Measurements from ENCODE around the gene RGS17.

RGS17 gene, protein sequence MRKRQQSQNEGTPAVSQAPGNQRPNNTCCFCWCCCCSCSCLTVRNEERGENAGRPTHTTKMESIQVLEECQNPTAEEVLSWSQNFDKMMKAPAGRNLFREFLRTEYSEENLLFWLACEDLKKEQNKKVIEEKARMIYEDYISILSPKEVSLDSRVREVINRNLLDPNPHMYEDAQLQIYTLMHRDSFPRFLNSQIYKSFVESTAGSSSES

DNA sequence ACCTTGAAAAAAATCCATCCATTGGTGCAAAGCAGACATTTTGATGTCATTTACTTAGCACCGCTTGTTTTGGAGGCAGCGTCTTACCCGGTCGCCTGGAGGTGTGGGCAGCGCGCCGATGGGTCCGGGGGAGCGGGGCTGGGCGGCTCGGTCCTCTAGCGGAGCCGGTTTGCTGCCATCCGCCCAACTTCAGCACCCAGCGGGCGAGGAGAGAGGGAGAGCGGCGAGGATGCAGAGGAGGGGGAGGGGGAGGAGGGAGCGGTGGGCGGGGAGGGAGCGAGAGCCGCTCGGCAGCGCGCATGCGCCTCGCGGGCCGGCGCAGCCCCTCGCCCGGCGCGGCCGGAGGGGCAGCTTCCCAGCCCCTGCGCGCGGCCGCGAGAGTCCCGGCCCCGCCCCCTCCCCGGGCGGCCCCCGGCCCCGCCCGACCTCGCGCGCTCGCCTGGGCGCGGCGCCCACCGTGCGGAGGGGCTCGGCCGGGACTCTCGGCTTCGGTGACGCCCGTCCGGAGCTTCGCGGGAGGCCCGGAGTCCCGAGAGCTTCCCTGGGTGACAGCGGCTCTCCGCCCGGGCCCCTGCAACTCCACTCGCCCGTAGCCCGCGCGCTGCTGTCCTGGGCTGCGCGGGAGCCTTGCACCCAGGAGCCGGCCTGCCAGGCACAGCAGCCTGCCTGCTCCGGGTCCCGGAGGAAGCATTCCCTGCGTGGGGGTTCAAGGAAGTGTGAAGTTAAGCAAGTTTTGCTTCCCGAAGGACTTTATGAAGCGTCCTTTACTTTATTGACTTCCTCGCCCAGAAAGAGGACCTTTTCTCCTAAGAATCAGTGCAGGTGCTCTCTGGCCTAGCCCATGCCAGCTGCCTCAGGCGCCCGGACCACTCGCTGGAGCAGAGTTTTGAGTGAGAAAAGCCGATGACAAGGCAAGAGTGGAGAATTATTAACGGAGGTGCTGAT is at the start of gene RGS17:
RGS17 (minus strand) TSS at position 246 of the 945 bp plus-strand sequence. CDS start 87,264 bp downstream, outside the sequence.
- H3K27me3 ChIP-seq (ENCODE audit: control insufficient read depth, insufficient read depth, low read length) = peaks cover 46% of the 10 kb centered on the region
- H3K36me3 ChIP-seq (ENCODE audit: control insufficient read depth, insufficient read depth, low read length) = no peaks in the 10 kb centered on the region
- H3K4me3 ChIP-seq (ENCODE audit: low read length) = peak within 1 kb of the TSS; percentile 8
- H3K4me1 ChIP-seq (ENCODE audit: control insufficient read depth, insufficient read depth, low read length) = no peaks in the 10 kb centered on the region
- no peaks in the 10 kb centered on the region for H3K9me3 ChIP-seq (ENCODE audit: control insufficient read depth, low read length)
- H3K9ac ChIP-seq (ENCODE audit: low read length) = peak within 1 kb of the TSS; percentile 43

DNA sequence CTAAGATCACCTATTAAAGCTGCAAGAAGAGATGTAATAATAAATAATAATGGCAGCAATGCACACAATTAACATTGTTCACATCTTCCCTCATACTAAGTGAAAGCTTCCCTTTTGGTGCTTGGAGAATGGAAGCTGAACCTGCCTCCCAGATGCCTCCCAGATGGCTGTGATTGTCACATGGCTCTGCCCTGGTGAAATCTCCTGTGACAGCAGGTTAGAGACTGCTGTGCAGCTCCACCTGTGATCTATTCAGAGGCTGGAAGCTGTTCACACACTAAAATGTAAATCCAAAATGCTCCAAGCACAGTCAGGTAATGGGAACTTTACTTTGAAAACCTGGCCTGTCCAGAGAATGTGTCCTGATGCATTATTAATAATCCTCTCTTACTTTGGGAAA is 41.7 kb upstream of the RGS17 start:
- H3K4me1 ChIP-seq (ENCODE audit: control insufficient read depth, insufficient read depth, low read length) = no peaks in the 10 kb centered on the region
- no peaks in the 10 kb centered on the region for H3K27me3 ChIP-seq (ENCODE audit: control insufficient read depth, insufficient read depth, low read length)
- H3K4me3 ChIP-seq (ENCODE audit: low read length) = no peak overlapping the region
- H3K9me3 ChIP-seq (ENCODE audit: control insufficient read depth, low read length) = no peaks in the 10 kb centered on the region
- H3K36me3 ChIP-seq (ENCODE audit: control insufficient read depth, insufficient read depth, low read length) = no peaks in the 10 kb centered on the region
- no peak overlapping the region for H3K9ac ChIP-seq (ENCODE audit: low read length)

DNA sequence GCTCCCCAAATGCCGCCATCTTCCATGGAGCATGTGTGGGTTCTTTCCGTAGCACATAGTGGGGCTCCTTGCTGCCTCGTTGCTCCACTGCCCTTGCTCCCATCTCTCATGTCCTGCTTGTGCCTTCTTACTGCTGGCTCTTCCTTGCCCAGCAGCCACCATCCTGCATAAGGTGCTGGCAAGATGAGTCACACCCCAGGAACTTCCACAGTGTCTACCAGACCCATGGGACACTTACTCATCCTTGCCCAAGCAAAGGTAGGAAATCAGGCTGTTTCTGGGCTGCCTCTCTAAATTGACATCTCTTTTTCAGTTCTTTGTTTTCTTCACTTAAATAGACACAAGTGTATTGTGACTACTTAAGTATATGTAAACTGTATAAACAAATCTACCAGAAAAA is 39.4 kb upstream of the RGS17 start:
- no peaks in the 10 kb centered on the region for H3K4me1 ChIP-seq (ENCODE audit: control insufficient read depth, insufficient read depth, low read length)
- H3K9ac ChIP-seq (ENCODE audit: low read length) = no peak overlapping the region

DNA sequence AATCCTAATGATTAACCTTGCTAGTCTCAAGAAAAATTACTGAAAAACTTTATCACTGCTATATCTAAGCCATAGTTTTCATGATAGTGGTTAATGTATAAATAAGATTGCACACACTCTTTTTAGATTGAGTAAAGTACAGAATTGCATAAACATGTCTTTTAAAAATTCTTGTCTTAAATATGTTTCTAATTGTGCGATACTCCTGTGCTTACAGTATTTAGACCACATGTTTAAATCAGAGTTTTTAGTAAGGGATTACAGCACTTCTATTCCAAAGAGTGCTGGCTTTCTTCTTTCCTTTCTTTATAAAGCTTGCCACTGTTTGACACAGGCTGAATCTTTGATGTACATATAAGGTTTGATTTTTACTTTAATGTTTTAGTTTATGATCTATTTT is 36.8 kb upstream of the RGS17 start:
- Histone ChIP-seq H3K9ac (ENCODE audit: low read length) (no peak overlapping the region), H3K4me1 (ENCODE audit: control insufficient read depth, insufficient read depth, low read length) (no peaks in the 10 kb centered on the region), H3K27me3 (ENCODE audit: control insufficient read depth, insufficient read depth, low read length) (no peaks in the 10 kb centered on the region), H3K9me3 (ENCODE audit: control insufficient read depth, low read length) (no peaks in the 10 kb centered on the region), H3K36me3 (ENCODE audit: control insufficient read depth, insufficient read depth, low read length) (no peaks in the 10 kb centered on the region), H3K4me3 (ENCODE audit: low read length) (no peak overlapping the region)

More for the DNA sequence above, 39.4 kb upstream of the RGS17 start:
- Histone ChIP-seq H3K4me3 (ENCODE audit: low read length) (no peak overlapping the region), H3K36me3 (ENCODE audit: control insufficient read depth, insufficient read depth, low read length) (no peaks in the 10 kb centered on the region), H3K27me3 (ENCODE audit: control insufficient read depth, insufficient read depth, low read length) (no peaks in the 10 kb centered on the region), H3K9me3 (ENCODE audit: control insufficient read depth, low read length) (no peaks in the 10 kb centered on the region)

DNA sequence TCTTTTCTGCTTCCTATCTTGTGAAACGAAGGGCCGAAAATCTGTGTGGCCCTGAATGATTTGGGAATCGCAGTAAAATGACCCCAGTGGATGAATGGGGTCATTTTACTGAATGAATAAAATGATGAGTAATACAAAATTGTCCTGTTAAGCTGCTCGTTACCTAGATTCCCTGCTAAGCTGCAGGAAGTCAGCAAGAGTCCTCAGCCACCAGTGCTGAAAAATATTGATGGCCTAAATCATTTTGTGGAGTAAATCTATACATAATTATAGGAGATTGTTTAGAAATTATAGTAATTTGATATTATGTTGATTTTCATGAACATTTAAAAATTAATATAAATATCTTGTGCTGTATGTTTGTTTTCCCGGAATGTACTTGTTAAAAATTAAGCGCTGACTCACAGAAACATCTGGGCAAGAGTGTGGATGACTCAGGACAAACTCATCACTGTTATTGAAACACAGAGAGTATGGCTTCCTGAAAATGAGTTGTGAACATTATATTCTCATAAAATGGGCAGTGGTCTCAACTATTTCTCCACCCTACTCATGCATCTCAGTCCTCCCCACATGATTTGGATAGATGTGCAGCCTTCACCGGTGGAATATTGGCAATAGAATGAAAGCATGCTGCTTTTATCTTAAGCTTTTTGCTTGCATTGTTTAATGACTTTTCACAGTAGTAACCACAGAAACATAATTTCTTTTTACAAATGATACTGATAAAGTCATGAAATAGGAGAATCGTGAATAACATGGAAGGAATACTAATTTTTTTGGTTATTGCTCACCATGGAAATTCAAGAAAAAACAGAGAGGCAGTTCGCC is 36.2 kb upstream of the RGS17 start:
- H3K27me3 ChIP-seq (ENCODE audit: control insufficient read depth, insufficient read depth, low read length) = no peaks in the 10 kb centered on the region
- H3K36me3 ChIP-seq (ENCODE audit: control insufficient read depth, insufficient read depth, low read length) = no peaks in the 10 kb centered on the region
- no peaks in the 10 kb centered on the region for H3K9me3 ChIP-seq (ENCODE audit: control insufficient read depth, low read length)
- H3K4me1 ChIP-seq (ENCODE audit: control insufficient read depth, insufficient read depth, low read length) = no peaks in the 10 kb centered on the region
- no peak overlapping the region for H3K4me3 ChIP-seq (ENCODE audit: low read length)
- no peak overlapping the region for H3K9ac ChIP-seq (ENCODE audit: low read length)

DNA sequence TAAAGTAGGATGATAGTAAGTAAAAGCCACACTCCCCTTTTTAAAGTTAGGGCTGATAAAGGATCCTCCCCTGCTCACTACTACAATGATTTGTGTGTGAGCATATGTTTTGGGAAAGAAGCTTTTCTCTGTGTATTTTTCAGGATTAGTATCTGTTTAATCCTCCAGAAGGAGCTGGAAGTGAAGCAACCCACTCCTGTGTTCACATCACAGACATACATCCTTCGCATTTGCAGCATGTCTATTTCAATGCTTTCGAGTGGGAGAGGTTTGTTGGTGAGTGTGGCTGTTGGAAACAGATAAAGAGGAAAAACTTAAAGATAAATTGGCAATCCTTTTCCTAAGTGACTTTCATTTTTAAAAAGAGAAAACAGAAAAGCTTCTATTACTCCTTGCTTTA is 31.6 kb upstream of the RGS17 start:
- Histone ChIP-seq H3K4me1 (ENCODE audit: control insufficient read depth, insufficient read depth, low read length) (no peaks in the 10 kb centered on the region), H3K9me3 (ENCODE audit: control insufficient read depth, low read length) (no peaks in the 10 kb centered on the region), H3K27me3 (ENCODE audit: control insufficient read depth, insufficient read depth, low read length) (no peaks in the 10 kb centered on the region), H3K36me3 (ENCODE audit: control insufficient read depth, insufficient read depth, low read length) (no peaks in the 10 kb centered on the region), H3K4me3 (ENCODE audit: low read length) (no peak overlapping the region), H3K9ac (ENCODE audit: low read length) (no peak overlapping the region)

DNA sequence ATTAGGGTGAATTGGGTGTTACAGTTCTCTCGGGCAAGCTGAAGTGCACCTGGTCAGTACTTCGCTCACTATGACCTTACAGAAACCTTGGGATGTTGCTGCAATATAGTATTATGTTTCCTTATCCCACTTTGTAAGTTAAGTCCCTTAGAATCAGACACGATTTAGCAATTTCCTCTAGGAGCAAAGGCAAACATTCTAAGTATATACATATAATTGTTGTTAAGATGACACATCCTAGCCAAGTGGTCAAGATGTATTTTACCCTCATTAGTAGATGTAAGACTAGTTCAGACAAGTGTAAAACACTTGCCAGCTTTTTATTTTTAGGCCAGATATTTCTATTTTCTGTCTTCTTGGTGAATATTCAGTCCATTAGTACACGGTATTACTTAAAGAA is 31.1 kb upstream of the RGS17 start:
- Histone ChIP-seq H3K4me3 (ENCODE audit: low read length) (no peak overlapping the region), H3K9me3 (ENCODE audit: control insufficient read depth, low read length) (no peaks in the 10 kb centered on the region), H3K36me3 (ENCODE audit: control insufficient read depth, insufficient read depth, low read length) (no peaks in the 10 kb centered on the region), H3K9ac (ENCODE audit: low read length) (no peak overlapping the region), H3K27me3 (ENCODE audit: control insufficient read depth, insufficient read depth, low read length) (no peaks in the 10 kb centered on the region), H3K4me1 (ENCODE audit: control insufficient read depth, insufficient read depth, low read length) (no peaks in the 10 kb centered on the region)

DNA sequence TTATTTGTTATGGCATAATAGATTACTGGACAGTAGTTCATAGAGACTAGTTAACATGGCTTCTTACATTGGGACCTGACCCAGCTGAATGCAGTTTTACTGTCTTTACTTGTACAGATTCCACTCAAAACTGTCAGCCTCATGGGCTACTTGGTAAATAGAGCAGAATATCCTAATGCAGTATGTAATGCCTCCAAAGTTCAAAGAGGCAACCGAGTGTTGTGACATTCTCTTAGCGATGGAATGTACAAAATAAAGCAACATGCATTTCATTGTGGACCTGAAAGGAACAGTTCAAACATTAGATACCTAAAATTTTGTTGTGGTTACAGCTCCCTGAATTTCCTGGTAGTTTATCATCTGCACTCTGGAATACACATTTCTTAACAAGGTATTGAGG is 29.1 kb upstream of the RGS17 start:
- Histone ChIP-seq H3K4me3 (ENCODE audit: low read length) (no peak overlapping the region), H3K36me3 (ENCODE audit: control insufficient read depth, insufficient read depth, low read length) (no peaks in the 10 kb centered on the region), H3K4me1 (ENCODE audit: control insufficient read depth, insufficient read depth, low read length) (no peaks in the 10 kb centered on the region), H3K9me3 (ENCODE audit: control insufficient read depth, low read length) (no peaks in the 10 kb centered on the region), H3K27me3 (ENCODE audit: control insufficient read depth, insufficient read depth, low read length) (no peaks in the 10 kb centered on the region), H3K9ac (ENCODE audit: low read length) (no peak overlapping the region)

DNA sequence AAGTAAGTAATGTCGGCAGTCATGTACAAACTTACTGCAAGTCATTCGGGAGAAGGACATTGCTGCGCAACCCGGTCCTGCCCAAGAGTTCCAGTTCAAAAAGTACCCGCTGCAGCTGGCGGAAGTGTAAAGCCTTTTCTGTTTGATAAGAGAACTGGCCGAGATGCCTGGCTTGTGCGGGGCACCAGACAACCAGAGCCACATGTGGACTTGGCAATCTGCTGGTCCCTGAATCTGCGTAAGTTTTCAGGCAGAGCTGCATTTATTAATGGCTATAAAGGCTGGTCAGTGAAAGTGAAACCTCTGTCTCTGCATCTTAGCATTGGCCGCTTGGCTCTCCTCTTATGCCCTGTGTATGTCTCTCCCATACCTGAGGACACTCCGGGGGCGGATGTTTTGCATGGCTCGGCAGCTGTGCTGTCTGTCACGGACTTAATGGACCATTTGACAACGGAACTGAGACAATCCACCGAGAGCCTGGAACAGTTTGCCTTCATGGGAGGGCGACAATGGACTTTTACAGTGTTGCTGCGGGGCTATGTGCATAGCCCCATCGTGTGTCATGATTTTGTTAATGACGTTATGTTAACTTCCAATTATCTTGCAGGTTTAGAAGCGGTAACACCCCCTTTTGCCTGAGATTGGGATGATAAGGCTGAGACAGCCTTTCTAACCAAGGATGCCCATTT is 19.8 kb upstream of the RGS17 start:
- H3K4me3 ChIP-seq (ENCODE audit: low read length) = no peak overlapping the region
- no peaks in the 10 kb centered on the region for H3K36me3 ChIP-seq (ENCODE audit: control insufficient read depth, insufficient read depth, low read length)
- no peaks in the 10 kb centered on the region for H3K9me3 ChIP-seq (ENCODE audit: control insufficient read depth, low read length)
- no peaks in the 10 kb centered on the region for H3K4me1 ChIP-seq (ENCODE audit: control insufficient read depth, insufficient read depth, low read length)
- H3K9ac ChIP-seq (ENCODE audit: low read length) = no peak overlapping the region
- no peaks in the 10 kb centered on the region for H3K27me3 ChIP-seq (ENCODE audit: control insufficient read depth, insufficient read depth, low read length)

DNA sequence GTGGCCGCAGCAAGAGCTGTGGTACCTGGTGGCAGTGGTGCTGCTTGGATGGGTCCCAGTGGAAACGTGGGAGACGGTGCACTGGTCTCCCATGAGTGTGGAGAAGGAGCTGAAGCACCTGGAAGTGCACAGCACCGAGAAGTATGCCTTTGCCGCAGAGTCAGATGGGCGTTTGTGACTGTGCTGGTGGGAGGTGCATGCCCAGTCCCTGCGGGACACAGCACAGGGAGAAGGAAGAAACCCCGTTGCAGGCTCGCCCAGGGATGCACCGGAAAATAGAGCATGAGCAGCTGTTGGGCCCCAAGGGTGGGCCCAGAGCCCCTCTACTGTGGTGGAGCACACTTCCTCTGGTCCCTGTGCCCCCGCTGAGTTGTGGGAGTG is 19.3 kb upstream of the RGS17 start:
- no peak overlapping the region for H3K4me3 ChIP-seq (ENCODE audit: low read length)
- no peaks in the 10 kb centered on the region for H3K27me3 ChIP-seq (ENCODE audit: control insufficient read depth, insufficient read depth, low read length)
- H3K9ac ChIP-seq (ENCODE audit: low read length) = no peak overlapping the region
- H3K9me3 ChIP-seq (ENCODE audit: control insufficient read depth, low read length) = no peaks in the 10 kb centered on the region
- no peaks in the 10 kb centered on the region for H3K36me3 ChIP-seq (ENCODE audit: control insufficient read depth, insufficient read depth, low read length)
- H3K4me1 ChIP-seq (ENCODE audit: control insufficient read depth, insufficient read depth, low read length) = no peaks in the 10 kb centered on the region

DNA sequence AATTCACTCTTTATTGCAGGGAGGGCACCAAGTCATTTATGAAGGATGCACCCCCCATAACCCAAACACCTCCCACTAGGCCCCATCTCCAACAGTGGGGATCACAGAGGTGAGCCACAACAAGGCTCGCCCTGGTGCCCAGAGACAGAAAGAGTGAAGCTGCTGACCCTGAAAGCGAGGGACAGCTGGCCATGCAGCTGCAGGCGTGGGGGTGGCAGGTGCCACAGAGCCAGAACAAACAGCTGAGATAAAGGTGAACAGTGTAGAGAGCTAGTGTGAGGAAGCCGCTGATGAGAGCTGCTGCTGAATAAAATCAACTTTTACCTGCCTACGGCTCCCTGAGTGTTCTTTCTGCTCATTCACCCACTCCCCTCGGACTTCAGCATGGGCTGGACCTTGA is 18.8 kb upstream of the RGS17 start:
- H3K36me3 ChIP-seq (ENCODE audit: control insufficient read depth, insufficient read depth, low read length) = no peaks in the 10 kb centered on the region
- no peaks in the 10 kb centered on the region for H3K27me3 ChIP-seq (ENCODE audit: control insufficient read depth, insufficient read depth, low read length)
- H3K9me3 ChIP-seq (ENCODE audit: control insufficient read depth, low read length) = no peaks in the 10 kb centered on the region
- no peak overlapping the region for H3K4me3 ChIP-seq (ENCODE audit: low read length)
- no peaks in the 10 kb centered on the region for H3K4me1 ChIP-seq (ENCODE audit: control insufficient read depth, insufficient read depth, low read length)
- no peak overlapping the region for H3K9ac ChIP-seq (ENCODE audit: low read length)

Data from mucosa of stomach (tissue), 1 donor.